ENCODE data around the gene GPR68.
"Not testable (repeated sequence)": the region's sequence is repeated elsewhere in the genome, so short reads cannot be mapped to it uniquely, and the experiment has no call there.

GPR68 gene

GRCh38 chr14:91228112-91229004, 16.1 kb downstream of the GPR68 start:
- no peak for DNase-seq

- DNase-seq: no peak
Observed at GRCh38 chr14:91227183-91227628, 17.3 kb downstream of the GPR68 start.

GRCh38 chr14:91226360-91226759, 18.1 kb downstream of the GPR68 start:
- not testable (repeated sequence) for DNase-seq

- DNase-seq: no peak
Observed at GRCh38 chr14:91225025-91225424, 19.5 kb downstream of the GPR68 start.

- no peak for DNase-seq
Observed at GRCh38 chr14:91223028-91223783, 21.3 kb downstream of the GPR68 start.

GRCh38 chr14:91221270-91221669, 23.2 kb downstream of the GPR68 start:
- no peak for DNase-seq

GRCh38 chr14:91220581-91221000, 23.9 kb downstream of the GPR68 start:
- no peak for DNase-seq

GRCh38 chr14:91219517-91220389, 24.8 kb downstream of the GPR68 start:
- no peak for DNase-seq

GRCh38 chr14:91218014-91218413, 26.5 kb downstream of the GPR68 start:
- DNase-seq: no peak

- no peak for DNase-seq
Observed at GRCh38 chr14:91216731-91217226, 27.7 kb downstream of the GPR68 start.

GRCh38 chr14:91215381-91215780, 29.1 kb downstream of the GPR68 start:
- no peak for DNase-seq

GRCh38 chr14:91214306-91214705, 30.2 kb downstream of the GPR68 start:
- no peak for DNase-seq

- no peak for DNase-seq
Observed at GRCh38 chr14:91211017-91211416, 33.5 kb downstream of the GPR68 start.

- no peak for DNase-seq
Observed at GRCh38 chr14:91207008-91207407, 37.5 kb downstream of the GPR68 start.

- DNase-seq: no peak
Observed at GRCh38 chr14:91205459-91205858, 39.0 kb downstream of the GPR68 start.

- DNase-seq: no peak
Observed at GRCh38 chr14:91204657-91205056, 39.8 kb downstream of the GPR68 start.

- no peak for DNase-seq
Observed at GRCh38 chr14:91202234-91202974, 42.1 kb downstream of the GPR68 start.

- DNase-seq: not testable (repeated sequence)
Observed at GRCh38 chr14:91200802-91201201, 43.7 kb downstream of the GPR68 start.

GRCh38 chr14:91197631-91198030, 46.9 kb downstream of the GPR68 start:
- no peak for DNase-seq

GRCh38 chr14:91195881-91196280, 48.6 kb downstream of the GPR68 start:
- no peak for DNase-seq

- no peak for DNase-seq
Observed at GRCh38 chr14:91193069-91193468, 51.4 kb downstream of the GPR68 start.

- no peak for DNase-seq
Observed at GRCh38 chr14:91190853-91191252, 53.7 kb downstream of the GPR68 start.

Data from NCI-H2227 treated with DMSO at 0.1 percent for 48 hours (cell line).